GM12878 (cell line): ENCODE measurements around the gene BEAN1. TPM values are rescaled to one million over a fixed set of nuclear protein-coding genes. Genes with fewer than 3 reads are reported as not detected.

Source experiments
- ATAC-seq: fragments of 200-7000 bp; cut with Tn5 transposase; 3 replicates; pipeline ENCODE4 v1.9.1; 2020; ENCODE audit warnings: mild to moderate bottlenecking, moderate library complexity
- BruUV-seq: library from RNA; stranded (reverse); fragments of 400-500 nt; replicated peaks from 2 replicates; lab custom pipeline; 2021; lab: Mats Ljungman, UMichigan
- CTCF ChIA-PET: fragments of 300-600 bp; sonication (Branson Sonifier 250); formaldehyde crosslinking; extraction: SDS; loops from one replicate; lab custom pipeline; 2021; ENCODE audit warnings: inconsistent platforms; lab: Yijun Ruan, JAX
- POLR2A ChIA-PET: fragments of 350-600 bp; formaldehyde crosslinking; extraction: SDS; loops from one replicate; lab custom pipeline; 2021; ENCODE audit warnings: inconsistent platforms; lab: Charles Lee
- RAD21 ChIA-PET: fragments of 300-600 bp; sonication (Branson Sonifier 250); formaldehyde crosslinking; loops from one replicate; lab custom pipeline; 2023; ENCODE audit warnings: antibody characterized with exemption; ENCODE audit not compliant: unreplicated experiment; lab: Charles Lee
- SMC1A ChIA-PET: fragments of 300-600 bp; sonication (Branson Sonifier 250); formaldehyde crosslinking; loops from one replicate; lab custom pipeline; 2023; ENCODE audit not compliant: unreplicated experiment, uncharacterized antibody; lab: Charles Lee
- DNase-seq: peaks from one replicate; pipeline ENCODE4 v3.0.0-alpha.2; 2011; ENCODE audit warnings: low read depth, low spot score
- FAIRE-seq: peaks from 3 replicates; lab custom pipeline; 2011; peaks lifted over from hg19 to GRCh38; lab: Jason Lieb, UNC
- H2AFZ ChIP-seq: 2 replicates; pipeline ENCODE4 v1.6.0; 2011; ENCODE audit warnings: low read depth, low read length, control low read depth; ENCODE audit not compliant: control insufficient read depth
- H3K27ac ChIP-seq: 2 replicates; pipeline ENCODE4 v1.5.1; 2011; ENCODE audit warnings: control low read depth; ENCODE audit not compliant: control insufficient read depth, insufficient read depth
- H3K27me3 ChIP-seq, 2 experiments: replicated peaks in 1 of 2; 2 replicates each; pipeline versions ENCODE4 v1.6.0 to v1.6.1; 2011; ENCODE audit warnings: low read length in 1 of 2; ENCODE audit not compliant: control insufficient read depth in 2 of 2, insufficient read depth in 2 of 2
- H3K36me3 ChIP-seq, 2 experiments: 2 replicates each; pipeline ENCODE4 v1.5.1; 2011; ENCODE audit warnings: low read length in 1 of 2; ENCODE audit not compliant: control insufficient read depth in 2 of 2, insufficient read depth in 2 of 2
- H3K4me1 ChIP-seq: 2 replicates; pipeline ENCODE4 v1.6.1; 2011; ENCODE audit warnings: mild to moderate bottlenecking, low read length, moderate library complexity, mixed read lengths; ENCODE audit not compliant: control insufficient read depth, insufficient read depth
- H3K4me2 ChIP-seq: 2 replicates; pipeline ENCODE4 v1.6.0; 2011; ENCODE audit warnings: control low read depth; ENCODE audit not compliant: control insufficient read depth, insufficient read depth
- H3K4me3 ChIP-seq: fragments of 200-600 bp; sonication (generic); 2 replicates; pipeline ENCODE4 v1.5.1; 2016
- H3K79me2 ChIP-seq: 2 replicates; pipeline ENCODE4 v1.6.0; 2011; ENCODE audit warnings: low read length; ENCODE audit not compliant: control insufficient read depth, insufficient read depth
- H3K9ac ChIP-seq: 2 replicates; pipeline ENCODE4 v1.8.0; 2011; ENCODE audit warnings: low read length, control low read depth, mixed read lengths; ENCODE audit not compliant: control insufficient read depth, insufficient read depth
- H3K9me3 ChIP-seq: replicated peaks from 3 replicates; pipeline ENCODE4 v1.5.1; 2011; ENCODE audit warnings: mild to moderate bottlenecking, low read length; ENCODE audit not compliant: control insufficient read depth, insufficient read depth
- H4K20me1 ChIP-seq: 2 replicates; pipeline ENCODE4 v1.6.0; 2011; ENCODE audit not compliant: control insufficient read depth, insufficient read depth
- BHLHE40 ChIP-seq, 2 experiments: fragments of 450-650 bp in 1 of 2; IDR thresholded peaks; 2 replicates each; pipeline ENCODE4 v1.6.1; 2011 to 2017; ENCODE audit warnings: low read depth in 2 of 2, borderline replicate concordance in 1 of 2, improper control_type of control experiment in 1 of 2, low read length in 1 of 2, mild to moderate bottlenecking in 1 of 2
- CHD4 ChIP-seq: fragments of 200-600 bp; sonication (generic); IDR thresholded peaks from 2 replicates; pipeline ENCODE4 v1.6.1; 2016; ENCODE audit warnings: mild to moderate bottlenecking
- ETV6 ChIP-seq, 2 experiments: fragments of 450-650 bp in 1 of 2; IDR thresholded peaks in 1 of 2; conservative IDR thresholded peaks in 1 of 2; 2 replicates each; pipeline ENCODE4 v1.6.1; 2014; ENCODE audit warnings: antibody characterized with exemption in 1 of 2, borderline replicate concordance in 1 of 2, low read depth in 1 of 2, mild to moderate bottlenecking in 1 of 2, moderate library complexity in 1 of 2
- EZH2 ChIP-seq: IDR thresholded peaks from 2 replicates; pipeline ENCODE4 v1.6.1; 2012; ENCODE audit warnings: low read depth, mild to moderate bottlenecking, control low read depth, inconsistent platforms, low read length, borderline replicate concordance; ENCODE audit not compliant: control insufficient read depth
- KAT2A ChIP-seq: conservative IDR thresholded peaks from 2 replicates; pipeline ENCODE4 v1.6.1; 2011; ENCODE audit warnings: low read depth, low read length; ENCODE audit not compliant: control insufficient read depth
- NFYB ChIP-seq: IDR thresholded peaks from 2 replicates; pipeline ENCODE4 v1.6.1; 2011; ENCODE audit warnings: low read depth, mild to moderate bottlenecking, low read length, improper control_type of control experiment, moderate library complexity; ENCODE audit not compliant: insufficient read depth
- NKRF ChIP-seq: fragments of 450-650 bp; conservative IDR thresholded peaks from 2 replicates; pipeline ENCODE4 v1.6.1; 2017; ENCODE audit warnings: mild to moderate bottlenecking, moderate library complexity
- NRF1 ChIP-seq: conservative IDR thresholded peaks from 2 replicates; pipeline ENCODE4 v1.6.1; 2011; ENCODE audit warnings: mild to moderate bottlenecking, low read depth, low read length, improper control_type of control experiment
- PML ChIP-seq: IDR thresholded peaks from 2 replicates; pipeline ENCODE4 v1.6.1; 2012; ENCODE audit warnings: low read length, inconsistent platforms
- RFX5 ChIP-seq: IDR thresholded peaks from 2 replicates; pipeline ENCODE4 v1.6.1; 2011; ENCODE audit warnings: low read depth, low read length, improper control_type of control experiment
- SMC3 ChIP-seq: IDR thresholded peaks from 2 replicates; pipeline ENCODE4 v1.6.1; 2011; ENCODE audit warnings: low read length, improper control_type of control experiment, borderline replicate concordance
- ZNF24 ChIP-seq: fragments of 450-650 bp; IDR thresholded peaks from 2 replicates; pipeline ENCODE4 v1.6.1; 2017; ENCODE audit warnings: antibody characterized with exemption, mild to moderate bottlenecking
- ZNF384 ChIP-seq: IDR thresholded peaks from 2 replicates; pipeline ENCODE4 v1.6.1; 2012; ENCODE audit warnings: low read depth, mild to moderate bottlenecking, low read length, improper control_type of control experiment, borderline replicate concordance
- WGBS: methylation state at CpG from one replicate; pipeline ENCODE4 v1.1.6; 2016; ENCODE audit warnings: low lambda C conversion rate; ENCODE audit not compliant: insufficient replicate concordance, insufficient coverage; ENCODE audit errors: missing lambda C conversion rate; 5-methylcytosine and 5-hydroxymethylcytosine counted together
- in situ Hi-C: fragments of 300-500 bp; cut with MboI; formaldehyde crosslinking; loops from 9 replicates; pipeline ENCODE4 v1.14.3; 2018; ENCODE audit warnings: mixed read lengths
- intact Hi-C: fragments of 100-400 bp; cut with micrococcal nuclease; formaldehyde crosslinking; loops from one replicate; pipeline ENCODE4 v1.14.2; 2022; ENCODE audit not compliant: unreplicated experiment
- polyA plus RNA-seq, 11 experiments: library from polyadenylated mRNA; depleted of rRNA in 4 of 11; unstranded in 6 of 11; stranded (reverse) in 5 of 11; fragments of >200 nt; fragmentation: Nextera tagmentation in 4 of 11; fragmentation: Illumina TruSeq in 1 of 11; extraction: Ambion mirVana in 4 of 11; extraction: Trizol in 1 of 11; gene quantifications; 1 replicate in 1 of 11; 2 replicates in 10 of 11; pipeline versions ENCODE4 v1.2.1 to v1.2.3, GENCODE V29; 2011 to 2016; ENCODE audit warnings: inconsistent platforms in 2 of 11, missing spikeins in 2 of 11, low read depth in 1 of 11
- total RNA-seq, 4 experiments: library from RNA; depleted of rRNA in 3 of 4; stranded (reverse); fragments of >200 nt in 3 of 4; fragmentation: Illumina TruSeq in 1 of 4; extraction: Trizol in 1 of 4; gene quantifications; 2 replicates each; pipeline versions ENCODE4 v1.2.1 to v1.2.3, GENCODE V29; 2013 to 2021

Gene BEAN1
- total and polyA plus RNA-seq, 10 of the 15 experiments (the other 5 are each of a cell fraction or from before 2014, with no cell fraction given), result not detected

- no peak overlapping the region for H2AFZ ChIP-seq
- H3K27ac ChIP-seq, result no peak overlapping the region
- CTCF ChIA-PET, result interaction anchor here (0.8 to 1.2 kb wide), 2 partner anchors 15 to 19 kb away, joined by 4 to 6 read pairs; no protein-coding TSS in a partner anchor
- no peak for TF ChIP-seq NRF1
- no peak for TF ChIP-seq ZNF24
- TF ChIP-seq NKRF, result no peak
- TF ChIP-seq RFX5, result no peak
- TF ChIP-seq NFYB, result no peak
- no peak for TF ChIP-seq EZH2
- TF ChIP-seq ETV6 (conservative IDR thresholded peaks at IDR 0.05 in 1 of 2, IDR thresholded peaks at IDR 0.05 in 1 of 2; ENCODE audit: borderline replicate concordance in 1 of 2, low read depth in 1 of 2), result no peak
- no peak for TF ChIP-seq PML
- no peak for TF ChIP-seq SMC3
- no peak for TF ChIP-seq KAT2A
- TF ChIP-seq ZNF384, result no peak
- no peak for TF ChIP-seq BHLHE40 (IDR thresholded peaks at IDR 0.05; ENCODE audit: borderline replicate concordance in 1 of 2, low read depth in 2 of 2, low read length in 1 of 2)
- no peak for TF ChIP-seq CHD4
- in situ Hi-C loops (loop anchor here (25.0 kb wide), 1 partner anchor 508 kb away; the partner anchor contains the start of gene CBFB), intact Hi-C loops (no loop called here)
- no peaks in the 10 kb centered on the region for H3K27me3 ChIP-seq
- ATAC-seq, result no peak
- BruUV-seq, result no TSS peak
- H3K9me3 ChIP-seq, result no peaks in the 10 kb centered on the region
- no peak for FAIRE-seq
- H3K79me2 ChIP-seq, result no peaks in the 10 kb centered on the region
- RAD21 ChIA-PET, result no interaction called here
- DNase-seq, result no peak
- peaks cover 0 to 5% of the 10 kb centered on the region in 2 experiments; a peak in 1 of 4 replicates for H3K36me3 ChIP-seq
- WGBS, result 5% methylated on average over 6 of the region's 6 CpGs
- POLR2A ChIA-PET, result no interaction called here
- H3K4me2 ChIP-seq, result no peak overlapping the region
- H3K4me1 ChIP-seq, result peaks cover 11% of the 10 kb centered on the region
- H3K4me3 ChIP-seq, result no peak overlapping the region
- SMC1A ChIA-PET, result no interaction called here
- H3K9ac ChIP-seq, result no peak overlapping the region
- H4K20me1 ChIP-seq, result no peaks in the 10 kb centered on the region
These were observed 102.4 kb downstream of the BEAN1 start for GRCh38 chr16:66529475-66529874.

Other genes with a start within 250 kb of the BEAN1 start
- gene CDH5, start 60.6 kb upstream of the BEAN1 start, total RNA-seq (2014; rRNA removed), result not detected in 2 replicates
- gene CDH5, start 60.6 kb upstream of the BEAN1 start, total RNA-seq (2014; rRNA removed; fragmentation: Illumina TruSeq; extraction: Trizol), result not detected in 2 replicates
- not detected in 2 replicates for gene CDH5, start 60.6 kb upstream of the BEAN1 start, total RNA-seq (2021)
- not detected in 2 replicates for gene CDH5, start 60.6 kb upstream of the BEAN1 start, polyA plus RNA-seq (2011; rRNA removed)
- not detected in 2 replicates for gene CDH5, start 60.6 kb upstream of the BEAN1 start, polyA plus RNA-seq (2014; fragmentation: Illumina TruSeq; extraction: Trizol)
- not detected for gene CDH5, start 60.6 kb upstream of the BEAN1 start, polyA plus RNA-seq (2014; fragmentation: Nextera tagmentation; extraction: Ambion mirVana)
- gene CDH5, start 60.6 kb upstream of the BEAN1 start, polyA plus RNA-seq (2014; rRNA removed), result not detected in 2 replicates
- not detected for gene CDH5, start 60.6 kb upstream of the BEAN1 start, polyA plus RNA-seq (2016; fragmentation: Nextera tagmentation; extraction: Ambion mirVana)
- gene TK2, start 122.8 kb downstream of the BEAN1 start, total RNA-seq (2014; rRNA removed), result 2.5 and 4.6 TPM in 2 replicates
- gene TK2, start 122.8 kb downstream of the BEAN1 start, total RNA-seq (2014; rRNA removed; fragmentation: Illumina TruSeq; extraction: Trizol), result 2.8 and 3.5 TPM in 2 replicates
- 3.4 and 3.5 TPM in 2 replicates for gene TK2, start 122.8 kb downstream of the BEAN1 start, total RNA-seq (2021)
- 12.4 and 16.1 TPM in 2 replicates for gene TK2, start 122.8 kb downstream of the BEAN1 start, polyA plus RNA-seq (2011; rRNA removed)
- 2.6 and 4.5 TPM in 2 replicates for gene TK2, start 122.8 kb downstream of the BEAN1 start, polyA plus RNA-seq (2014; fragmentation: Illumina TruSeq; extraction: Trizol)
- 1 to 10 TPM; 1.3 TPM for gene TK2, start 122.8 kb downstream of the BEAN1 start, polyA plus RNA-seq (2014; fragmentation: Nextera tagmentation; extraction: Ambion mirVana)
- 3.2 and 4.0 TPM in 2 replicates for gene TK2, start 122.8 kb downstream of the BEAN1 start, polyA plus RNA-seq (2014; rRNA removed)
- gene TK2, start 122.8 kb downstream of the BEAN1 start, polyA plus RNA-seq (2016; fragmentation: Nextera tagmentation; extraction: Ambion mirVana), result 1 to 10 TPM; 3.3 to 5.1 TPM
- 56.8 and 61.6 TPM in 2 replicates for gene CKLF, start 125.3 kb downstream of the BEAN1 start, total RNA-seq (2014; rRNA removed)
- gene CKLF, start 125.3 kb downstream of the BEAN1 start, total RNA-seq (2014; rRNA removed; fragmentation: Illumina TruSeq; extraction: Trizol), result 46.7 and 47.1 TPM in 2 replicates
- gene CKLF, start 125.3 kb downstream of the BEAN1 start, total RNA-seq (2021), result 40.1 and 40.8 TPM in 2 replicates
- gene CKLF, start 125.3 kb downstream of the BEAN1 start, polyA plus RNA-seq (2011; rRNA removed), result 117 and 152 TPM in 2 replicates
- 24.0 and 60.0 TPM in 2 replicates for gene CKLF, start 125.3 kb downstream of the BEAN1 start, polyA plus RNA-seq (2014; fragmentation: Illumina TruSeq; extraction: Trizol)
- 100 to 1,000 TPM; 181 to 193 TPM for gene CKLF, start 125.3 kb downstream of the BEAN1 start, polyA plus RNA-seq (2014; fragmentation: Nextera tagmentation; extraction: Ambion mirVana)
- gene CKLF, start 125.3 kb downstream of the BEAN1 start, polyA plus RNA-seq (2014; rRNA removed), result 75.6 and 80.0 TPM in 2 replicates
- gene CKLF, start 125.3 kb downstream of the BEAN1 start, polyA plus RNA-seq (2016; fragmentation: Nextera tagmentation; extraction: Ambion mirVana), result 100 to 1,000 TPM; 142 to 143 TPM
- 0.60 and 1.8 TPM in 2 replicates for gene CMTM1, start 139.1 kb downstream of the BEAN1 start, total RNA-seq (2014; rRNA removed)
- 0.67 and 0.69 TPM in 2 replicates for gene CMTM1, start 139.1 kb downstream of the BEAN1 start, total RNA-seq (2014; rRNA removed; fragmentation: Illumina TruSeq; extraction: Trizol)
- 3.0 TPM in 2 replicates for gene CMTM1, start 139.1 kb downstream of the BEAN1 start, total RNA-seq (2021)
- gene CMTM1, start 139.1 kb downstream of the BEAN1 start, polyA plus RNA-seq (2011; rRNA removed), result 0.65 and 1.2 TPM in 2 replicates
- gene CMTM1, start 139.1 kb downstream of the BEAN1 start, polyA plus RNA-seq (2014; fragmentation: Illumina TruSeq; extraction: Trizol), result 0.09 TPM in 1 of 2 replicates, not detected in the other
- not detected for gene CMTM1, start 139.1 kb downstream of the BEAN1 start, polyA plus RNA-seq (2014; fragmentation: Nextera tagmentation; extraction: Ambion mirVana)
- 1.00 and 1.3 TPM in 2 replicates for gene CMTM1, start 139.1 kb downstream of the BEAN1 start, polyA plus RNA-seq (2014; rRNA removed)
- gene CMTM1, start 139.1 kb downstream of the BEAN1 start, polyA plus RNA-seq (2016; fragmentation: Nextera tagmentation; extraction: Ambion mirVana), result 1 to 10 TPM; 1.6 to 1.7 TPM
- 0.34 TPM in 1 of 2 replicates, not detected in the other for gene CMTM2, start 152.2 kb downstream of the BEAN1 start, total RNA-seq (2014; rRNA removed)
- gene CMTM2, start 152.2 kb downstream of the BEAN1 start, total RNA-seq (2014; rRNA removed; fragmentation: Illumina TruSeq; extraction: Trizol), result not detected in 2 replicates
- gene CMTM2, start 152.2 kb downstream of the BEAN1 start, total RNA-seq (2021), result not detected in 2 replicates
- gene CMTM2, start 152.2 kb downstream of the BEAN1 start, polyA plus RNA-seq (2011; rRNA removed), result not detected in 2 replicates
- not detected in 2 replicates for gene CMTM2, start 152.2 kb downstream of the BEAN1 start, polyA plus RNA-seq (2014; fragmentation: Illumina TruSeq; extraction: Trizol)
- gene CMTM2, start 152.2 kb downstream of the BEAN1 start, polyA plus RNA-seq (2014; fragmentation: Nextera tagmentation; extraction: Ambion mirVana), result not detected
- 0.26 TPM in 1 of 2 replicates, not detected in the other for gene CMTM2, start 152.2 kb downstream of the BEAN1 start, polyA plus RNA-seq (2014; rRNA removed)
- gene CMTM2, start 152.2 kb downstream of the BEAN1 start, polyA plus RNA-seq (2016; fragmentation: Nextera tagmentation; extraction: Ambion mirVana), result not detected
- gene CMTM3, start 177.4 kb downstream of the BEAN1 start, total RNA-seq (2014; rRNA removed), result 11.7 and 12.8 TPM in 2 replicates
- gene CMTM3, start 177.4 kb downstream of the BEAN1 start, total RNA-seq (2014; rRNA removed; fragmentation: Illumina TruSeq; extraction: Trizol), result 10.9 and 11.7 TPM in 2 replicates
- 31.5 and 35.5 TPM in 2 replicates for gene CMTM3, start 177.4 kb downstream of the BEAN1 start, total RNA-seq (2021)
- gene CMTM3, start 177.4 kb downstream of the BEAN1 start, polyA plus RNA-seq (2011; rRNA removed), result 28.7 and 47.4 TPM in 2 replicates
- gene CMTM3, start 177.4 kb downstream of the BEAN1 start, polyA plus RNA-seq (2014; fragmentation: Illumina TruSeq; extraction: Trizol), result 16.0 and 25.2 TPM in 2 replicates
- 10 to 100 TPM in 1 of 2 experiments, 1 to 10 TPM in 1; 5.4 to 16.0 TPM for gene CMTM3, start 177.4 kb downstream of the BEAN1 start, polyA plus RNA-seq (2014; fragmentation: Nextera tagmentation; extraction: Ambion mirVana)
- gene CMTM3, start 177.4 kb downstream of the BEAN1 start, polyA plus RNA-seq (2014; rRNA removed), result 32.0 and 37.1 TPM in 2 replicates
- 10 to 100 TPM; 38.8 to 42.3 TPM for gene CMTM3, start 177.4 kb downstream of the BEAN1 start, polyA plus RNA-seq (2016; fragmentation: Nextera tagmentation; extraction: Ambion mirVana)